ENCODE data around the gene TFR2. TPM values are rescaled to one million over a fixed set of nuclear protein-coding genes. Genes with fewer than 3 reads are reported as not detected.

Gene TFR2
- total RNA-seq, 4 donors from 2014 or later, result 0.60 to 0.68 (median 0.64) TPM; not detected in 1

- 73 to 79% methylated on average over 12 to 29 of the region's 29 CpGs for WGBS, 2 donors (ENCODE audit: low coverage in 1 of 2)
- H3K36me3 ChIP-seq, result peaks cover 0 to 67% (median 29%) of the 10 kb centered on the region in 4 donors
- TF ChIP-seq CTCF (IDR thresholded peaks at IDR 0.05) (no peak), POLR2AphosphoS5 (IDR thresholded peaks at IDR 0.05) (peak in 1 of 3 donors; percentile 8), POLR2A (IDR thresholded peaks at IDR 0.05) (no peak), EP300 (IDR thresholded peaks at IDR 0.05; ENCODE audit: low read depth) (no peak)
- no peaks in the 10 kb centered on the region for H3K9me3 ChIP-seq
- no peak overlapping the region for H3K27ac ChIP-seq
- in situ Hi-C loops (cut with MboI; ENCODE audit: low pct_ligation_motif_present in 1 of 4, low pct_unique_long_range_greater_than_20kb in 1 of 4, low sequenced_read_pairs in 3 of 4) (loop anchor here in 3 of 4 donors (25.0 kb wide), 2 partner anchors 94 to 219 kb away; partner anchors contain the start of genes SPACDR (in 2 of the 3), FBXO24 (in 1 of the 3) and LRCH4 (in 1 of the 3)), intact Hi-C loops (cut with DNase I; ENCODE audit: low total_unique reads) (no loop called here)
- no peak overlapping the region for H3K4me3 ChIP-seq
- H3K27me3 ChIP-seq, result no peaks in the 10 kb centered on the region
- H3K4me1 ChIP-seq, result peaks cover 0 to 7% (median 0%) of the 10 kb centered on the region in 4 donors
- DNase-seq, result peak; percentile 6
Observed at GRCh38 chr7:100681491-100682227, 40.3 kb upstream of the TFR2 start.

GRCh38 chr7:100680576-100681271 is 39.4 kb upstream of the TFR2 start:
- intact Hi-C loops (cut with DNase I; ENCODE audit: low total_unique reads) (no loop called here), in situ Hi-C loops (cut with MboI; ENCODE audit: low pct_ligation_motif_present in 1 of 4, low pct_unique_long_range_greater_than_20kb in 1 of 4, low sequenced_read_pairs in 3 of 4) (loop anchor here in 3 of 4 donors (25.0 kb wide), 2 partner anchors 93 to 218 kb away; partner anchors contain the start of genes SPACDR (in 2 of the 3), FBXO24 (in 1 of the 3) and LRCH4 (in 1 of the 3))
- no peaks in the 10 kb centered on the region for H3K9me3 ChIP-seq
- TF ChIP-seq POLR2A (IDR thresholded peaks at IDR 0.05), result no peak
- peak in 1 of 3 donors; percentile 35 for TF ChIP-seq POLR2AphosphoS5 (IDR thresholded peaks at IDR 0.05)
- TF ChIP-seq CTCF (IDR thresholded peaks at IDR 0.05), result no peak
- H3K27ac ChIP-seq, result peak overlapping the region; percentile 21 to 75 (median 46)
- peak; percentile 11 for DNase-seq
- H3K4me3 ChIP-seq, result no peak overlapping the region
- H3K27me3 ChIP-seq, result no peaks in the 10 kb centered on the region
- H3K36me3 ChIP-seq, result peaks cover 0 to 59% (median 28%) of the 10 kb centered on the region in 4 donors
- peaks cover 0 to 14% (median 6%) of the 10 kb centered on the region in 4 donors for H3K4me1 ChIP-seq
- 88% methylated on average over 17 of the region's 18 CpGs; no CpG with 5 or more reads in 1 of the 2 donors for WGBS, 2 donors (ENCODE audit: low coverage in 1 of 2)

- peak; percentile 14 for DNase-seq
Observed at GRCh38 chr7:100679927-100680575, 38.7 kb upstream of the TFR2 start.

More at GRCh38 chr7:100679927-100680575, 38.7 kb upstream of the TFR2 start:
- WGBS, 2 donors (ENCODE audit: low coverage in 1 of 2), result 58 to 66% methylated on average over 4 to 13 of the region's 13 CpGs
- peaks cover 0 to 52% (median 25%) of the 10 kb centered on the region in 4 donors for H3K36me3 ChIP-seq
- intact Hi-C loops (cut with DNase I; ENCODE audit: low total_unique reads), result no loop called here
- no peaks in the 10 kb centered on the region for H3K27me3 ChIP-seq
- in situ Hi-C loops (cut with MboI; ENCODE audit: low pct_ligation_motif_present in 1 of 4, low pct_unique_long_range_greater_than_20kb in 1 of 4, low sequenced_read_pairs in 3 of 4), result loop anchor here in 3 of 4 donors (10.0 to 25.0 kb wide), 3 partner anchors 93 to 218 kb away; partner anchors contain the start of genes FBXO24 (in 2 of the 3), LRCH4 (in 2 of the 3) and SPACDR (in 2 of the 3)
- no peak overlapping the region for H3K4me3 ChIP-seq
- H3K9me3 ChIP-seq, result no peaks in the 10 kb centered on the region
- TF ChIP-seq POLR2A (IDR thresholded peaks at IDR 0.05) (no peak), CTCF (IDR thresholded peaks at IDR 0.05) (no peak), EP300 (IDR thresholded peaks at IDR 0.05; ENCODE audit: low read depth) (no peak), POLR2AphosphoS5 (IDR thresholded peaks at IDR 0.05) (peak in 1 of 3 donors; percentile 6)
- H3K27ac ChIP-seq, result peak overlapping the region; percentile 21 to 75 (median 52)
- H3K4me1 ChIP-seq, result peaks cover 0 to 14% (median 9%) of the 10 kb centered on the region in 4 donors
